ENCODE measurements around the gene CHCHD3.

The CHCHD3 gene

GRCh38 chr7:132773527-132773956 is 308.3 kb downstream of the CHCHD3 start:
- no peaks in the 10 kb centered on the region for H3K36me3 Mint-ChIP-seq (ENCODE audit: low read depth)

GRCh38 chr7:132771301-132771730 is 310.6 kb downstream of the CHCHD3 start:
- Mint-ChIP-seq H3K9me3 (peaks cover 8% of the 10 kb centered on the region), H3K36me3 (ENCODE audit: low read depth) (no peaks in the 10 kb centered on the region), H3K27ac (no peak overlapping the region), H3K27me3 (ENCODE audit: low read depth) (no peaks in the 10 kb centered on the region), H3K4me3 (no peak overlapping the region), H3K4me1 (no peaks in the 10 kb centered on the region)
- TF ChIP-seq, protein P1, sequence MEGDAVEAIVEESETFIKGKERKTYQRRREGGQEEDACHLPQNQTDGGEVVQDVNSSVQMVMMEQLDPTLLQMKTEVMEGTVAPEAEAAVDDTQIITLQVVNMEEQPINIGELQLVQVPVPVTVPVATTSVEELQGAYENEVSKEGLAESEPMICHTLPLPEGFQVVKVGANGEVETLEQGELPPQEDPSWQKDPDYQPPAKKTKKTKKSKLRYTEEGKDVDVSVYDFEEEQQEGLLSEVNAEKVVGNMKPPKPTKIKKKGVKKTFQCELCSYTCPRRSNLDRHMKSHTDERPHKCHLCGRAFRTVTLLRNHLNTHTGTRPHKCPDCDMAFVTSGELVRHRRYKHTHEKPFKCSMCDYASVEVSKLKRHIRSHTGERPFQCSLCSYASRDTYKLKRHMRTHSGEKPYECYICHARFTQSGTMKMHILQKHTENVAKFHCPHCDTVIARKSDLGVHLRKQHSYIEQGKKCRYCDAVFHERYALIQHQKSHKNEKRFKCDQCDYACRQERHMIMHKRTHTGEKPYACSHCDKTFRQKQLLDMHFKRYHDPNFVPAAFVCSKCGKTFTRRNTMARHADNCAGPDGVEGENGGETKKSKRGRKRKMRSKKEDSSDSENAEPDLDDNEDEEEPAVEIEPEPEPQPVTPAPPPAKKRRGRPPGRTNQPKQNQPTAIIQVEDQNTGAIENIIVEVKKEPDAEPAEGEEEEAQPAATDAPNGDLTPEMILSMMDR (IDR thresholded peaks at IDR 0.05; ENCODE audit: unreplicated experiment in 3 of 3), result no peak

More at GRCh38 chr7:132773527-132773956, 308.3 kb downstream of the CHCHD3 start:
- TF ChIP-seq, protein P1 (IDR thresholded peaks at IDR 0.05; ENCODE audit: unreplicated experiment in 3 of 3), result no peak
- Mint-ChIP-seq H3K4me3 (no peak overlapping the region), H3K27me3 (ENCODE audit: low read depth) (no peaks in the 10 kb centered on the region), H3K9me3 (peaks cover 8% of the 10 kb centered on the region), H3K4me1 (no peaks in the 10 kb centered on the region), H3K27ac (no peak overlapping the region)

GRCh38 chr7:132770055-132770454 is 311.8 kb downstream of the CHCHD3 start:
- Mint-ChIP-seq H3K36me3 (ENCODE audit: low read depth) (no peaks in the 10 kb centered on the region), H3K27me3 (ENCODE audit: low read depth) (no peaks in the 10 kb centered on the region), H3K4me3 (no peak overlapping the region), H3K4me1 (no peaks in the 10 kb centered on the region), H3K9me3 (peaks cover 8% of the 10 kb centered on the region), H3K27ac (no peak overlapping the region)
- TF ChIP-seq, protein P1 (IDR thresholded peaks at IDR 0.05; ENCODE audit: unreplicated experiment in 3 of 3), result no peak

GRCh38 chr7:132769280-132769679 is 312.6 kb downstream of the CHCHD3 start:
- Mint-ChIP-seq H3K27me3 (ENCODE audit: low read depth) (no peaks in the 10 kb centered on the region), H3K4me1 (no peaks in the 10 kb centered on the region), H3K27ac (no peak overlapping the region), H3K9me3 (peaks cover 8% of the 10 kb centered on the region), H3K4me3 (no peak overlapping the region), H3K36me3 (ENCODE audit: low read depth) (no peaks in the 10 kb centered on the region)
- TF ChIP-seq, protein P1 (IDR thresholded peaks at IDR 0.05; ENCODE audit: unreplicated experiment in 3 of 3), result no peak

DNA sequence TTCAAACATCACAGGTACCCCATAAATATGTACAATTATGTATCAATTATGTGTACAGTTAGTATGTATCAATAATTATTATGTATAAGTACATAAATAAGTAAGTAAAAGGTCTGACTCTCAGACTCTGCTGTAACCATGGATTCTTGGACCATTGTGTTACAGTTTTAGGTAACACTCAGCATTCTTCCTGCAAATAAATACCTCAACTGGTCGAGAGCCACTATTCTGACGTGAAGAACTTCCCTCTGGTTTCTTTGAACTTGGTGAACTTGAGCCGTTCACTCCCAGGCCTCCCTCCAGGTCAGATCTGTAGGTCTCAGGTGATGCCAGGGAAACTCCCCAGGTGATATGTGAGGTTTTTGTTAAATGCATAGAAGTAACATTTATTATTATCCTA is 313.8 kb downstream of the CHCHD3 start:
- Mint-ChIP-seq H3K27ac (no peak overlapping the region), H3K9me3 (peaks cover 8% of the 10 kb centered on the region), H3K27me3 (ENCODE audit: low read depth) (no peaks in the 10 kb centered on the region), H3K4me1 (no peaks in the 10 kb centered on the region), H3K4me3 (no peak overlapping the region), H3K36me3 (ENCODE audit: low read depth) (no peaks in the 10 kb centered on the region)
- TF ChIP-seq, protein P1 (IDR thresholded peaks at IDR 0.05; ENCODE audit: unreplicated experiment in 3 of 3), result no peak

DNA sequence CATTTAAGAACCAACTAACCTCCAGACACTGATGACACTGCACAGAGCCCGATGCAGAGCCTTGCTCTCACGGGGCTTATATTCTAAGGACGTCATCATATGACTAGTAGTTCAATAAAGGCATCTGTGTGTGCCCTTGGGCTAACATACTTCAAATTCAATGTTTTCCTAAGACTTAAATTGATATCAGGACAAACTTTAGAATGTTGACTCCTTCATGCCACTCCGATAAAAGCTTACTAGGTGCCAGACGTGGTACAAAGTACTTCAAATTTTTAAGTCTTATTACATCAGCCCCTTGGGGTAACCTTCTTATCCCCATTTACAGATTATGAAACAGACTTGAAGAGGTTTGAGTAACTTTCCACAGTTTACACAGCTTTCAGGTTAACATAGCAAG is 314.5 kb downstream of the CHCHD3 start:
- TF ChIP-seq, protein P1 (IDR thresholded peaks at IDR 0.05; ENCODE audit: unreplicated experiment in 3 of 3), result no peak
- Mint-ChIP-seq H3K9me3 (peaks cover 8% of the 10 kb centered on the region), H3K4me3 (no peak overlapping the region), H3K27ac (no peak overlapping the region), H3K4me1 (no peaks in the 10 kb centered on the region), H3K27me3 (ENCODE audit: low read depth) (no peaks in the 10 kb centered on the region), H3K36me3 (ENCODE audit: low read depth) (no peaks in the 10 kb centered on the region)

Data from nephron (organoid).